SK-N-SH (cell line): Measurements from ENCODE around the gene NOVA1. TPM values are rescaled to one million over a fixed set of nuclear protein-coding genes. Genes with fewer than 3 reads are reported as not detected.

ENCODE experiments used
- CTCF ChIA-PET: fragments of 300-600, 350-600 bp; formaldehyde crosslinking; extraction: SDS; loops from one replicate; lab custom pipeline; 2021; lab: Yijun Ruan, JAX
- POLR2A ChIA-PET: fragments of 350-600 bp; sonication (Branson Sonifier 250); formaldehyde crosslinking; extraction: SDS; loops from one replicate; lab custom pipeline; 2020; ENCODE audit warnings: antibody characterized with exemption, inconsistent platforms; lab: Yijun Ruan, JAX
- DNase-seq: peaks from one replicate; pipeline ENCODE4 v3.0.0; 2012
- H2AFZ ChIP-seq: fragments of 200-600 bp; sonication (generic); 2 replicates; pipeline ENCODE4 v1.8.1; 2016; ENCODE audit warnings: antibody characterized with exemption, mild to moderate bottlenecking, low read depth
- H3F3A ChIP-seq: fragments of 200-600 bp; sonication (generic); replicated peaks from 2 replicates; pipeline ENCODE3; 2016; ENCODE audit warnings: antibody characterized with exemption, mild to moderate bottlenecking; ENCODE audit not compliant: insufficient read depth
- H3K27ac ChIP-seq, 2 experiments: fragments of 200-500 bp in 1 of 2; fragments of 200-600 bp in 1 of 2; sonication (Bioruptor generic) in 1 of 2; sonication (generic), shearing (Covaris generic) in 1 of 2; 2 replicates each; pipeline versions ENCODE4 v1.5.1 to v1.6.1; 2014 to 2016; ENCODE audit warnings: low read depth in 2 of 2, inconsistent platforms in 1 of 2, low read length in 1 of 2, mild to moderate bottlenecking in 1 of 2, mixed read lengths in 1 of 2
- H3K27me3 ChIP-seq: fragments of 200-600 bp; sonication (generic), shearing (Covaris generic); 2 replicates; pipeline ENCODE4 v1.6.1; 2016; ENCODE audit warnings: mixed run types; ENCODE audit not compliant: insufficient read depth
- H3K36me3 ChIP-seq, 2 experiments: fragments of 200-500 bp in 1 of 2; fragments of 200-600 bp in 1 of 2; sonication (Bioruptor generic) in 1 of 2; sonication (generic) in 1 of 2; replicated peaks in 1 of 2; 2 replicates each; pipeline versions ENCODE3 to v1.5.1; 2014 to 2016; ENCODE audit warnings: low read length in 1 of 2, mild to moderate bottlenecking in 1 of 2; ENCODE audit not compliant: insufficient read depth in 2 of 2, control insufficient read depth in 1 of 2
- H3K4me1 ChIP-seq, 2 experiments: fragments of 200-500 bp in 1 of 2; fragments of 200-600 bp in 1 of 2; sonication (Bioruptor generic) in 1 of 2; sonication (generic), shearing (Covaris generic) in 1 of 2; 2 replicates each; pipeline versions ENCODE4 v1.5.1 to v1.6.1; 2014 to 2016; ENCODE audit warnings: low read depth in 1 of 2, low read length in 1 of 2, mixed run types in 1 of 2; ENCODE audit not compliant: insufficient read depth in 2 of 2, control insufficient read depth in 1 of 2
- H3K4me2 ChIP-seq: fragments of 200-600 bp; sonication (generic), shearing (Covaris generic); 2 replicates; pipeline ENCODE4 v1.6.1; 2017; ENCODE audit warnings: mixed run types
- H3K4me3 ChIP-seq, 2 experiments: fragments of 200-500 bp in 1 of 2; fragments of 200-600 bp in 1 of 2; sonication (Bioruptor generic) in 1 of 2; sonication (generic), shearing (Covaris generic) in 1 of 2; 2 replicates each; pipeline versions ENCODE4 v1.5.1 to v1.8.1; 2014 to 2016; ENCODE audit warnings: low read depth in 2 of 2, inconsistent platforms in 1 of 2, low read length in 1 of 2, mild to moderate bottlenecking in 1 of 2, mixed read lengths in 1 of 2, moderate library complexity in 1 of 2
- H3K79me2 ChIP-seq: fragments of 200-600 bp; sonication (generic); 2 replicates; pipeline ENCODE4 v1.8.1; 2017; ENCODE audit warnings: mild to moderate bottlenecking; ENCODE audit not compliant: insufficient read depth
- H3K9ac ChIP-seq: fragments of 200-600 bp; sonication (generic); 2 replicates; pipeline ENCODE4 v1.6.1; 2017; ENCODE audit warnings: mixed run types
- H3K9me2 ChIP-seq: fragments of 200-600 bp; sonication (generic); 2 replicates; pipeline ENCODE4 v1.6.1; 2017; ENCODE audit warnings: mixed run types
- H3K9me3 ChIP-seq: fragments of 200-600 bp; sonication (generic); 2 replicates; pipeline ENCODE4 v1.6.1; 2017; ENCODE audit warnings: mixed run types, mild to moderate bottlenecking, moderate library complexity
- H4K20me1 ChIP-seq: fragments of 200-600 bp; sonication (generic); 2 replicates; pipeline ENCODE4 v1.6.1; 2017; ENCODE audit warnings: mild to moderate bottlenecking, mixed run types; ENCODE audit not compliant: insufficient read depth
- CHD2 ChIP-seq: fragments of 150-350 bp; IDR thresholded peaks from 2 replicates; pipeline ENCODE4 v1.6.1; 2018; ENCODE audit warnings: low read length; ENCODE audit not compliant: partially characterized antibody
- EZH2phosphoT487 ChIP-seq: fragments of 200-600 bp; sonication (generic); IDR thresholded peaks from 2 replicates; pipeline ENCODE4 v1.6.1; 2017; ENCODE audit warnings: low read depth, mixed run types, mild to moderate bottlenecking, antibody characterized with exemption, moderate library complexity, borderline replicate concordance
- FOSL2 ChIP-seq: IDR thresholded peaks from 2 replicates; pipeline ENCODE4 v1.4.0; 2012; ENCODE audit warnings: low read depth, mild to moderate bottlenecking, moderate library complexity, borderline replicate concordance
- GATA2 ChIP-seq: sonication (generic); formaldehyde crosslinking; IDR thresholded peaks from 2 replicates; pipeline ENCODE4 v1.5.0; 2020; ENCODE audit warnings: mild to moderate bottlenecking, missing genetic modification reagents
- JUND ChIP-seq: IDR thresholded peaks from 2 replicates; pipeline ENCODE4 v1.4.0; 2012
- NRF1 ChIP-seq: IDR thresholded peaks from 2 replicates; pipeline ENCODE4 v1.6.1; 2012; ENCODE audit warnings: low read depth, mild to moderate bottlenecking, low read length
- RCOR1 ChIP-seq: fragments of 150-350 bp; IDR thresholded peaks from 2 replicates; pipeline ENCODE4 v1.6.1; 2017; ENCODE audit warnings: antibody characterized with exemption, low read length
- RXRA ChIP-seq: IDR thresholded peaks from 2 replicates; pipeline ENCODE4 v1.4.0; 2012; ENCODE audit warnings: low read depth, mild to moderate bottlenecking, borderline replicate concordance
- SMC3 ChIP-seq: IDR thresholded peaks from 2 replicates; pipeline ENCODE4 v1.6.1; 2012; ENCODE audit warnings: low read depth, low read length, improper control_type of control experiment
- TAF1 ChIP-seq: IDR thresholded peaks from 2 replicates; pipeline ENCODE4 v1.6.1; 2012; ENCODE audit warnings: low read depth, mild to moderate bottlenecking, low read length, moderate library complexity, borderline replicate concordance
- TCF12 ChIP-seq: IDR thresholded peaks from 2 replicates; pipeline ENCODE4 v1.4.0; 2012
- TEAD4 ChIP-seq: IDR thresholded peaks from 2 replicates; pipeline ENCODE4 v1.4.0; 2012; ENCODE audit warnings: mild to moderate bottlenecking, borderline replicate concordance; ENCODE audit not compliant: insufficient read depth
- WGBS: methylation state at CpG from one replicate; pipeline ENCODE4 v1.1.6; 2017; ENCODE audit warnings: low lambda C conversion rate; 5-methylcytosine and 5-hydroxymethylcytosine counted together
- polyA plus RNA-seq, 3 experiments: library from polyadenylated mRNA; depleted of rRNA; stranded (reverse); fragments of >200 nt; gene quantifications; 2 replicates each; pipeline ENCODE4 v1.2.3, GENCODE V29; 2012
- TF ChIP-seq, protein P1 (sequence below): IDR thresholded peaks from 2 replicates; pipeline ENCODE4 v1.4.0; 2012; ENCODE audit warnings: low read depth, borderline replicate concordance
- TF ChIP-seq, protein P2 (sequence below): IDR thresholded peaks from 2 replicates; pipeline ENCODE4 v1.6.1; 2012; ENCODE audit warnings: mild to moderate bottlenecking, low read depth, low read length, moderate library complexity
- TF ChIP-seq, protein P3 (sequence below): fragments of 150-350 bp; IDR thresholded peaks from 2 replicates; pipeline ENCODE4 v1.6.1; 2017; ENCODE audit warnings: antibody characterized with exemption, low read length, low read depth, borderline replicate concordance
- TF ChIP-seq, protein P4 (sequence below): fragments of 150-350 bp; IDR thresholded peaks from 2 replicates; pipeline ENCODE4 v1.6.1; 2016; ENCODE audit warnings: mild to moderate bottlenecking, low read depth, low read length

Gene NOVA1
- polyA plus RNA-seq, 1 of the 3 experiments (the other 2 are of a cell fraction) = 0.44 TPM

DNA sequence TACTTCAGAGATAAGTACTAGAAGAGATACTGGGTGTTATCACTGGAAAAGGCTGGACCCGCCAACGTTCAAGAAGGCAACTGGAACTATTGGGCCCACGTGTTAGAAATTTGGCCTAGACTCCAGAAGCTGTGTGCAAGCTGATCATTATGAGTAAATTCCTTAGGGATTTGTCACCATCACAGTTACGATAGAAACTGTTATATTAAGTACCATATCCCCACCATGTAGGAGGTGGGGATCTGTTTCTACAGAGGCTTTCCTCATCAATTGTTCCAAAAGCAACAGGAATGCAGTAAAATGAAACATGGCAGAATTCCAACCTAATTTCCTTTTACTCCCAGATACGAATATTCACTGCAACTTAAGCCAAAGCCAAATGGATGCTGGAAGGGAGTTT lies 170.7 kb downstream of the NOVA1 start:
- Histone ChIP-seq H3K4me2 (no peak overlapping the region), H3K9ac (no peak overlapping the region), H3K9me2 (no peaks in the 10 kb centered on the region), H4K20me1 (no peaks in the 10 kb centered on the region), H3K4me3 (no peak overlapping the region), H2AFZ (no peak overlapping the region), H3K27me3 (no peaks in the 10 kb centered on the region), H3F3A (no peaks in the 10 kb centered on the region), H3K79me2 (no peaks in the 10 kb centered on the region), H3K36me3 (no peaks in the 10 kb centered on the region), H3K9me3 (no peaks in the 10 kb centered on the region), H3K4me1 (no peaks in the 10 kb centered on the region; a peak in 1 of 4 replicates), H3K27ac (no peak overlapping the region)
- TF ChIP-seq SMC3 = no peak
- no peak for TF ChIP-seq TCF12
- TF ChIP-seq TAF1 = no peak
- TF ChIP-seq RXRA = no peak
- TF ChIP-seq, protein P1, sequence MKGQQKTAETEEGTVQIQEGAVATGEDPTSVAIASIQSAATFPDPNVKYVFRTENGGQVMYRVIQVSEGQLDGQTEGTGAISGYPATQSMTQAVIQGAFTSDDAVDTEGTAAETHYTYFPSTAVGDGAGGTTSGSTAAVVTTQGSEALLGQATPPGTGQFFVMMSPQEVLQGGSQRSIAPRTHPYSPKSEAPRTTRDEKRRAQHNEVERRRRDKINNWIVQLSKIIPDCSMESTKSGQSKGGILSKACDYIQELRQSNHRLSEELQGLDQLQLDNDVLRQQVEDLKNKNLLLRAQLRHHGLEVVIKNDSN = no peak
- no peak for TF ChIP-seq NRF1
- TF ChIP-seq CHD2 = no peak
- TF ChIP-seq, protein P2, sequence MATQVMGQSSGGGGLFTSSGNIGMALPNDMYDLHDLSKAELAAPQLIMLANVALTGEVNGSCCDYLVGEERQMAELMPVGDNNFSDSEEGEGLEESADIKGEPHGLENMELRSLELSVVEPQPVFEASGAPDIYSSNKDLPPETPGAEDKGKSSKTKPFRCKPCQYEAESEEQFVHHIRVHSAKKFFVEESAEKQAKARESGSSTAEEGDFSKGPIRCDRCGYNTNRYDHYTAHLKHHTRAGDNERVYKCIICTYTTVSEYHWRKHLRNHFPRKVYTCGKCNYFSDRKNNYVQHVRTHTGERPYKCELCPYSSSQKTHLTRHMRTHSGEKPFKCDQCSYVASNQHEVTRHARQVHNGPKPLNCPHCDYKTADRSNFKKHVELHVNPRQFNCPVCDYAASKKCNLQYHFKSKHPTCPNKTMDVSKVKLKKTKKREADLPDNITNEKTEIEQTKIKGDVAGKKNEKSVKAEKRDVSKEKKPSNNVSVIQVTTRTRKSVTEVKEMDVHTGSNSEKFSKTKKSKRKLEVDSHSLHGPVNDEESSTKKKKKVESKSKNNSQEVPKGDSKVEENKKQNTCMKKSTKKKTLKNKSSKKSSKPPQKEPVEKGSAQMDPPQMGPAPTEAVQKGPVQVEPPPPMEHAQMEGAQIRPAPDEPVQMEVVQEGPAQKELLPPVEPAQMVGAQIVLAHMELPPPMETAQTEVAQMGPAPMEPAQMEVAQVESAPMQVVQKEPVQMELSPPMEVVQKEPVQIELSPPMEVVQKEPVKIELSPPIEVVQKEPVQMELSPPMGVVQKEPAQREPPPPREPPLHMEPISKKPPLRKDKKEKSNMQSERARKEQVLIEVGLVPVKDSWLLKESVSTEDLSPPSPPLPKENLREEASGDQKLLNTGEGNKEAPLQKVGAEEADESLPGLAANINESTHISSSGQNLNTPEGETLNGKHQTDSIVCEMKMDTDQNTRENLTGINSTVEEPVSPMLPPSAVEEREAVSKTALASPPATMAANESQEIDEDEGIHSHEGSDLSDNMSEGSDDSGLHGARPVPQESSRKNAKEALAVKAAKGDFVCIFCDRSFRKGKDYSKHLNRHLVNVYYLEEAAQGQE = no peak
- no peak for TF ChIP-seq RCOR1
- TF ChIP-seq, protein P3, sequence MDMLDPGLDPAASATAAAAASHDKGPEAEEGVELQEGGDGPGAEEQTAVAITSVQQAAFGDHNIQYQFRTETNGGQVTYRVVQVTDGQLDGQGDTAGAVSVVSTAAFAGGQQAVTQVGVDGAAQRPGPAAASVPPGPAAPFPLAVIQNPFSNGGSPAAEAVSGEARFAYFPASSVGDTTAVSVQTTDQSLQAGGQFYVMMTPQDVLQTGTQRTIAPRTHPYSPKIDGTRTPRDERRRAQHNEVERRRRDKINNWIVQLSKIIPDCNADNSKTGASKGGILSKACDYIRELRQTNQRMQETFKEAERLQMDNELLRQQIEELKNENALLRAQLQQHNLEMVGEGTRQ = no peak
- no peak for TF ChIP-seq EZH2phosphoT487
- CTCF ChIA-PET = no interaction called here
- DNase-seq = no peak
- 28% methylated on average over 5 of the region's 5 CpGs for WGBS
- POLR2A ChIA-PET = no interaction called here

DNA sequence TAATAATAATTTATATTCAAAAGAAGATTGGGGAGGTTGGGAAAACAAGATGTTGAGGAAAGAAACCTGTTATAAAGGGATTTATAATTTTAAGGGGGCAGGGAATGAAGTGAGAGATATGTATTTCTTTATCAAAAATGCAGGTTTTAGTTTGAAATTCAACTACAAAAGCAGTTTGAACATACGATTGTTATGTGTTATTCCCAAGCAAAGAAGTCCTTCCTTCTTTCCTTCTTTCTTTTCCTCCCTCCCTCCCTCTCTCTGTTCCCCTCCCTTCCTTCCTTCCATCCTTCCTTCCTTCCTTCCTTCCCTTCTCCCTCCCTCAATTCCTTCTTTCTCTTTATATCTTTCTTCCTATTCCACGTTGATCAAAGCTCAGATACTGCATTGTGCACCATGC lies 173.3 kb downstream of the NOVA1 start:
- H3K27ac ChIP-seq = no peak overlapping the region
- WGBS = 10% methylated on average over 2 of the region's 2 CpGs
- POLR2A ChIA-PET = no interaction called here
- H3K9me3 ChIP-seq = no peaks in the 10 kb centered on the region
- H3K9me2 ChIP-seq = no peaks in the 10 kb centered on the region
- H3K27me3 ChIP-seq = no peaks in the 10 kb centered on the region
- no peak overlapping the region for H3K9ac ChIP-seq
- H4K20me1 ChIP-seq = no peaks in the 10 kb centered on the region
- CTCF ChIA-PET = no interaction called here
- no peaks in the 10 kb centered on the region for H3K36me3 ChIP-seq
- no peak overlapping the region for H2AFZ ChIP-seq
- no peak for DNase-seq
- no peak overlapping the region for H3K4me3 ChIP-seq
- H3K4me1 ChIP-seq = no peaks in the 10 kb centered on the region; a peak in 1 of 4 replicates
- TF ChIP-seq GATA2 (no peak), JUND (no peak), CHD2 (no peak), FOSL2 (no peak), TEAD4 (no peak), TAF1 (no peak)
- TF ChIP-seq, protein P3 = no peak
- TF ChIP-seq, protein P4, sequence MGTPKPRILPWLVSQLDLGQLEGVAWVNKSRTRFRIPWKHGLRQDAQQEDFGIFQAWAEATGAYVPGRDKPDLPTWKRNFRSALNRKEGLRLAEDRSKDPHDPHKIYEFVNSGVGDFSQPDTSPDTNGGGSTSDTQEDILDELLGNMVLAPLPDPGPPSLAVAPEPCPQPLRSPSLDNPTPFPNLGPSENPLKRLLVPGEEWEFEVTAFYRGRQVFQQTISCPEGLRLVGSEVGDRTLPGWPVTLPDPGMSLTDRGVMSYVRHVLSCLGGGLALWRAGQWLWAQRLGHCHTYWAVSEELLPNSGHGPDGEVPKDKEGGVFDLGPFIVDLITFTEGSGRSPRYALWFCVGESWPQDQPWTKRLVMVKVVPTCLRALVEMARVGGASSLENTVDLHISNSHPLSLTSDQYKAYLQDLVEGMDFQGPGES = no peak
- H3F3A ChIP-seq = no peaks in the 10 kb centered on the region
- H3K4me2 ChIP-seq = no peak overlapping the region
- no peaks in the 10 kb centered on the region for H3K79me2 ChIP-seq
